NB4 (cell line): ENCODE measurements around the gene RACK1.

Source experiments
- DNase-seq: peaks from one replicate; pipeline ENCODE4 v3.0.0; 2010; ENCODE audit warnings: low read depth
- H3K4me3 ChIP-seq: one replicate; pipeline ENCODE4 v1.5.1; 2011; ENCODE audit warnings: mild to moderate bottlenecking, low read depth, low read length, moderate library complexity
- CTCF ChIP-seq: IDR thresholded peaks from one replicate; pipeline ENCODE4 v1.5.1; 2012; ENCODE audit warnings: low read depth, low read length
- MAX ChIP-seq: IDR thresholded peaks from 2 replicates; pipeline ENCODE4 v1.6.1; 2011; ENCODE audit warnings: low read depth, low read length
- MYC ChIP-seq: IDR thresholded peaks from 2 replicates; pipeline ENCODE4 v1.6.1; 2011; ENCODE audit warnings: low read depth, low read length
- POLR2A ChIP-seq: IDR thresholded peaks from 2 replicates; pipeline ENCODE4 v1.6.1; 2011; ENCODE audit warnings: mild to moderate bottlenecking; ENCODE audit not compliant: insufficient read length; ENCODE audit errors: extremely low read depth

Gene RACK1

DNA sequence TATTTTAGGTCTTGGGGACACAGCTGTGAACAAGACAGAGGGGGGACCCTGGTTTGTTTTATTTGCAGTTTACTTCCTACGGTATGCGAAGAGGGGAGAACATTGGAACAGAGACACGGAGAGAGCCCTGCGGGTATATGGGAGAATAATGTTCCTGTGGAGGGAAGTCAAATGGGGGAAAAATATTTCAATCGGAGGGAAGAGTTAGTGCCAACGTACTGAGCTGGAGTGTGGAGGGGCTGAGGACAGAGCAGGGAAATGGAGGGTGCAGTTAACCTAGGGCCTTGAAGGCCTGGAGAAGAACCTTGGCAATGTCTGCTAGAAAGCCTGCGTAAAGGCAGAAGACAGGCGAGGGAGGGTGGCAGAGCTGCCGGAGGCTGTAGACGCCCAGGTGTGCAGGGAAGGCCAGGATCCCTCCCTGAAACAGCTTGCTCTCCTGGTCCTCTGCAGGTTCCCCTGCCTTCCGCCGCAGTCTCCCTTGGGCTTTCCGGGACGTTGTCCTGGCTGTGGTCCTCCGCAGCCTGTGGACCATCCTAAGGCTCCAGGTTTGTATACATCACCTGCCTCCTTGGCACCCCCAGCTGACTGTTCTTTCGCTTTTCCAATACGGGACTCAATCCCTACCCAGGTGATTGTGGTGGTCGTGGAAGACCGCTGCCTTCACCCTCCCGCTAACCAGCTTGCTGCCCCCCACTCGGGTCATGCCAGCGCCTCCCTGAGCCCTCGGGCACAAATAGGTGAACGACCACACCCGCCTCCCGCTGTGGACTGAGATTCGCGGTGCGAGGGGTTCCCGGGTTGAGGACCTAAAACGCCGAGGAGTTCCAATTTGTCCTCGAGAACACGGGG, 1.9 kb upstream of the RACK1 start:
- TF ChIP-seq MAX, result no peak
- no peak for TF ChIP-seq CTCF
- no peak for TF ChIP-seq MYC
- no peak for TF ChIP-seq POLR2A

GRCh38 chr5:181243018-181243563, 615 bp downstream of the RACK1 start:
- H3K4me3 ChIP-seq, result peak overlapping the region; percentile 97
- DNase-seq, result peak; percentile 40
- TF ChIP-seq CTCF, result no peak
- TF ChIP-seq MYC, result no peak; the same call in 1 of the 2 replicates
- no peak for TF ChIP-seq MAX
- no peak for TF ChIP-seq POLR2A

More for the DNA sequence above, 1.9 kb upstream of the RACK1 start:
- H3K4me3 ChIP-seq, result peak overlapping the region; percentile 86
- no peak for DNase-seq

DNA sequence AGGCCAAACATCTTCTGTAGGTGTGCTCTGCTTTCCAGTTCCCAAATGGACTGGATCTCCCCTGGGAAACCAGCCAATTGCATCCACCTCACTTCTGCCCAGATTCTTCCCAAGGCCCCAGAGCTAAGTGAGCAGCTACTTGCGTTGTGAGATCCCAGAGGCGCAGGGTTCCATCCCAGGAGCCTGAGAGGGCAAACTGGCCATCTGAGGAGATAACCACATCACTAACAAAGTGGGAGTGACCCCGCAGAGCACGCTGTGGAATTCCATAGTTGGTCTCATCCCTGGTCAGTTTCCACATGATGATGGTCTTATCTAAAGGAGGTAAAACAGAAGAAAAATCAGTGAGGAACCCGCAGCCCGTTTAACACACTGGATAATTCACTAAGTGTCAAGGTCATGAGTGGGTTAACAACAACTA, 1.7 kb downstream of the RACK1 start:
- TF ChIP-seq CTCF (no peak), MYC (peak; percentile 6; the same call in 1 of the 2 replicates)
- peak overlapping the region; percentile 97 for H3K4me3 ChIP-seq
- DNase-seq, result no peak

DNA sequence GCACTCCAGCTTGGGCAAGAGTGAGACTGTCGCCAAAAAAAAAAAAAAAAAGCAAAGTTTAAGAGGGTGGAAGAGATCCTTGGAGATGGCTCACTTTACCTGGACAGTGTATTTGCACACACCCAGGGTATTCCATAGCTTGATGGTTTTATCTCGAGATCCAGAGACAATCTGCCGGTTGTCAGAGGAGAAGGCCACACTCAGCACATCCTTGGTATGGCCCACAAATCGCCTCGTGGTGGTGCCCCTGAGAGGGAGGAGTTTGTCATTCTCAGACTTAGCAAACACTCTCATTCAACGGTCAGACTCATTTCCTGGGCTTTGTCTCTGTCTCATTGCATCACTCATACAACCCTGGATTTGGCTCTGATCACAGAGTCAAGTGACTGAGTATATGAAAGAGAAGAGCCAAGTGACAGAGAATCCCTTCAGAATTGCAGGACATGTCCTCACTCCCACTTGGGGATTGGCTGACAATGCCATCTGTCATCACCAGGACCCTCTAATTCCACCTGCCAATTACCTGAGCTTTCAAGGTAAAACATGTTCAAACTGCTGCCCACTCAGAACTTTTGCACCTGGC, 2.2 kb downstream of the RACK1 start:
- DNase-seq, result peak; percentile 87
- peak overlapping the region; percentile 97 for H3K4me3 ChIP-seq
- TF ChIP-seq POLR2A, result no peak
- TF ChIP-seq MYC, result peak; percentile 72; the same call in 1 of the 2 replicates
- TF ChIP-seq MAX, result peak; percentile 65

GRCh38 chr5:181239062-181239663, 4.5 kb downstream of the RACK1 start:
- no peak for DNase-seq
- H3K4me3 ChIP-seq, result peak overlapping the region; percentile 39
- TF ChIP-seq MYC (no peak), MAX (no peak), POLR2A (no peak), CTCF (no peak)
